Adipose tissue (tissue), 3 donors: ENCODE results near the gene TRIM52. TPM values are rescaled to one million over a fixed set of nuclear protein-coding genes. Genes with fewer than 3 reads are reported as not detected.

ENCODE experiments used
- polyA plus RNA-seq, 3 donors: library from polyadenylated mRNA; stranded (reverse); fragments of 200-250 nt; gene quantifications; one replicate each; pipeline ENCODE4 v1.2.3, GENCODE V29; 2013
- donor health status: healthy with polysubstance abuse.
- donor health status: Bipolar disorder and iron deficiency.
- donor health status: healthy.

Gene TRIM52
- polyA plus RNA-seq, 3 donors = 6.7 to 8.3 (median 7.3) TPM

Other genes with a start within 250 kb of the TRIM52 start
- gene BTNL9, start 220.9 kb downstream of the TRIM52 start, polyA plus RNA-seq = 100 to 1,000 TPM in 2 of 3 donors, 10 to 100 TPM in 1; 25.3 to 467 (median 187) TPM
- not detected for gene OR2V1, start 130.0 kb downstream of the TRIM52 start, polyA plus RNA-seq
- gene OR2V2, start 113.6 kb downstream of the TRIM52 start, polyA plus RNA-seq = not detected
- 1 to 10 TPM; 1.1 to 8.9 (median 3.3) TPM for gene TRIM7, start 55.9 kb downstream of the TRIM52 start, polyA plus RNA-seq
- gene TRIM41, start 37.9 kb downstream of the TRIM52 start, polyA plus RNA-seq = 10 to 100 TPM; 13.8 to 20.9 (median 19.2) TPM
- gene RACK1, start 17.2 kb downstream of the TRIM52 start, polyA plus RNA-seq = 1,000 to 10,000 TPM; 2,124 to 2,647 (median 2,643) TPM
- gene OR4F3, start 106.1 kb upstream of the TRIM52 start, polyA plus RNA-seq = not detected